D721Med (cell line): ENCODE measurements around the gene HENMT1.
"Not testable (repeated sequence)": the region's sequence is repeated elsewhere in the genome, so short reads cannot be mapped to it uniquely, and the experiment has no call there.

Experiments used
- DNase-seq: peaks from one replicate; pipeline ENCODE4 v3.0.0; 2011; ENCODE audit warnings: low spot score; ENCODE audit not compliant: insufficient read length
- FAIRE-seq: peaks from 2 replicates; lab custom pipeline; 2011; peaks lifted over from hg19 to GRCh38; lab: Jason Lieb, UNC
- TF ChIP-seq, protein P1 (sequence below): IDR thresholded peaks from 2 replicates; pipeline ENCODE4 v1.5.1; 2012; ENCODE audit warnings: mild to moderate bottlenecking, control low read depth; ENCODE audit not compliant: insufficient read depth; ENCODE audit errors: missing control alignments

Gene HENMT1

DNA sequence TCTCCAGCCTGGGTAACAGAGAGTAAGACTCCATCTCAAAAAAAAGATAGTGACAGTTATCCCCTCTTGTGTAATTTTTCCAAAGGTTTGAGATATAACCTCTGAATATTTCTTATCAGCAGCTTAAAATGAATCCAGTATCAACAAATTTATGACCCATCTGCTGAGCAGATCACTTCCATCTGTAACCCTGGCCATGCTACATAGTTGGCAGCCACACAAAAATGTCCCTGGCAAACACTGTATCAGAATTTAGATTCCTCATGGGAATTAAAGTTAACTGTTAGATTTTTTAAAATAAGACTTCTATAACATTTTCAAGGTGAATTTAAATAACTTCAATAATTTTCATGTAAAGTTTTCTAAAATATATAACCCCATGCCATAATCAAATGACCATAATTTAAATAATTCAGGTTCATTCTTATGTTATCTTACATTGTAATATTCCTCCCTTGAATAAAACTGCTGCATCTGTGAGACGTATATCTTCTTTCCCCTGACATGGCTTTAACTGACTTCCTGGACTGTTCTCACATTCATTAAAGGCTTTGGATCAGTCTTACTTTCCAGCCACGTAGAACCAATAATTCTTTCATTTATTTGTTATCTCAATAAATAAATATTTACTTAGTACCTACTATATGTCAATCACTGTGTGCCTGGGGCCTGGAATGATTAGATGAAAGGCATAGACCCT, 25.9 kb upstream of the HENMT1 start:
- DNase-seq = no peak
- TF ChIP-seq, protein P1, sequence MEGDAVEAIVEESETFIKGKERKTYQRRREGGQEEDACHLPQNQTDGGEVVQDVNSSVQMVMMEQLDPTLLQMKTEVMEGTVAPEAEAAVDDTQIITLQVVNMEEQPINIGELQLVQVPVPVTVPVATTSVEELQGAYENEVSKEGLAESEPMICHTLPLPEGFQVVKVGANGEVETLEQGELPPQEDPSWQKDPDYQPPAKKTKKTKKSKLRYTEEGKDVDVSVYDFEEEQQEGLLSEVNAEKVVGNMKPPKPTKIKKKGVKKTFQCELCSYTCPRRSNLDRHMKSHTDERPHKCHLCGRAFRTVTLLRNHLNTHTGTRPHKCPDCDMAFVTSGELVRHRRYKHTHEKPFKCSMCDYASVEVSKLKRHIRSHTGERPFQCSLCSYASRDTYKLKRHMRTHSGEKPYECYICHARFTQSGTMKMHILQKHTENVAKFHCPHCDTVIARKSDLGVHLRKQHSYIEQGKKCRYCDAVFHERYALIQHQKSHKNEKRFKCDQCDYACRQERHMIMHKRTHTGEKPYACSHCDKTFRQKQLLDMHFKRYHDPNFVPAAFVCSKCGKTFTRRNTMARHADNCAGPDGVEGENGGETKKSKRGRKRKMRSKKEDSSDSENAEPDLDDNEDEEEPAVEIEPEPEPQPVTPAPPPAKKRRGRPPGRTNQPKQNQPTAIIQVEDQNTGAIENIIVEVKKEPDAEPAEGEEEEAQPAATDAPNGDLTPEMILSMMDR = no peak
- FAIRE-seq = no peak

DNA sequence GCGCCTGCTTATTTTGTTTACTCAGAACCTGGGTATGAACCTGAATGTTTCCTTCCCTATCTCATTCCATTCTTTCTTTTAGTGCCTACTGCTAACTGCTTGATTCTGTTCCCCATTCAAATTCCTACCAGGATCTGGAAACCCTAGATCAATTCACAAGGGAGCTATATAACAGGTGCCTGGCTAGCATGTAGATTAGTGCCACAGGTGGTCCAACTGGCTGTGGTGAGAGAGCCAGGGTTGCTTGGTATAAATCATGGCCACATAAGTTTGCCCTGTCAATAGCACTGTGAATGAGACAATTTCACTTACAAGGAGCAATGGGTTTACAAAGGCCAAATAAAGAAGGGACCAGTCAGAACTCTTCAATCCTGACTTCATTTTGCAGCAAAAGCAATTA, 24.6 kb upstream of the HENMT1 start:
- TF ChIP-seq, protein P1 = no peak
- FAIRE-seq (no peak), DNase-seq (no peak)

DNA sequence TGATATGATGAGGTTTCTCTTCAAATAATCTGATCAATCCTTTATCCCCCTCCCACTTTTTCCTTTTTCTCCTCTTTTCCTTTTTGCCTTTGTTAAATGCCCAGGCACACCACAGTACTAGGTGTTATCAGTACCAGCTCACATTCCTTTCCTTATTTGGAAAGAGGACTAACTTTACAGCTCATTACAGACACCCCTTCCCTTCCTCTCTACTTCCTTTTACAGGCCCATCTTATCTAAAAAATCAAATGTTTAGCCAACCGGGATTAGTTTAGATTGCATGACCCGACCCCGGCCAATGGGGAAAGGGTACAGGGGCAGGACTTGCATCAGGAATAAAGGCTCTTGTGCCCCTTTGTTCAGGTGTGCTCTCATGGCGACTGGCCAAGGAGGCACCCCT, 20.8 kb upstream of the HENMT1 start:
- FAIRE-seq, DNase-seq: not testable (repeated sequence)

DNA sequence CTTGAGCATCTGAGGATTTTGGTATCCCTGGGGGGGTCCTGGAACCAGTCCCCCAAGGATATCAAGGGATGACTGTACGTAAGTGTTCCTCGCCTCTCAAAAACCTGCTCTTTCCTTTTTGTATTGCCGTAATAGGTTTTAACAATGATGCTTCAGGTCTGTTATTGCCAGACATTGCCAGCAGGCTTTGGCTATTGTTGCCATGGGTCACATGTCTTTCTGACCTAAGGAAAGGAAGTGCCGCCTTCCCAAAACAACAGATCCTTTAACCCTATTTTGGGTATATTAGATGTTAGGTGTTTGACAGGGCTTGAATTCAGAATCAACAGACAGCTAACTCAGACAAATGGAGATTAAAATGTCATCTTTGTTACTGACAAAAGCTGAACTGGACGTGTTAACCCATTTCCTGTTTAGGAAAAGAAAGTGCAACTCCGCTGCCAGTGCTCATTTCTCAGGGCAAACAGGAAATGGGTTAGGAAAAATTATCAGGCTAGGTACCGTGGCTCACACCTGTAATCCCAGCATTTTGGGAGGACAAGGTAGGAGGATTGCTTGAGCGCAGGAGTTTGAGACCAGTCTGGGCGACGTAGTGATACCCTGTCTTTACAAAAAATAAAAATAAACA, 18.8 kb upstream of the HENMT1 start:
- TF ChIP-seq, protein P1 = no peak
- DNase-seq = no peak
- FAIRE-seq = no peak

DNA sequence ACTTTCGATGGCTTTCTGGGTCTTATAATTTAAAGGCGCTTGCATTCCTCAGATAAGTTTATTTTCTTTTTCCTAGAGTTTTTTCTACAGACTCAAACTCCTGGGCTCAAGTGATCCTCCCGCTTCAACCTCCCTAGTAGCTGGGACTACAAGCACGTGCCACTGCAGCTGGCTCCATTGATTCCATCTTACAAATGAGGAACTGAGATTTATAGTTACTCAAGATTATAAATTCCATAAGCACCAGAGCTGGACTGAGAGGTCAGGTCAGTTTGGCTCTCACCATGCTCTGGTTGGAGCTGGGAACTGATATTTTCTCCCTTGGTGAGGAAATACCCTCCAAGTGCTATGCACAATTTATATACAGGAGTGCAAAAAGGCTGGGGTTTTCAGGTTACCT, 17.8 kb upstream of the HENMT1 start:
- DNase-seq (no peak), FAIRE-seq (no peak)
- TF ChIP-seq, protein P1 = no peak

DNA sequence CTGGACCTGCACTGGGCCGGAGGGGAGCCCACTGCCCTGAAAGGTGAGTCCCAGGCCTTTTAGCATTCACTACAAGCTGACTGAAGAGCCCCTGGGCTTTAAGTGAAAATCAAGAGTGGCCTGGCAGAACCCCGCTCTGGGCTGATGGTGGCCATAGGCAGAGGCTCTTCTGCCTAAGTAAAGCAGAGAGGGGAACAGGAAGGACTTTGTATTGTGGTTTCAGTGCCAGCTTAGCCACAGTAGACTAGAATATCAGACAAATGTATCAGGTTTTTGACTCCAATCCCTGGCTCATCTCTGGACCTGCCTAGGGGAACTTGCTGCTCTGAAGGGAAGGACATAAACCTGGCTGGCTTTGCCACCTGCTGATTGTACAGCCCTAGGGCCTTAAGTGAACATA, 10.2 kb upstream of the HENMT1 start:
- TF ChIP-seq, protein P1 = no peak
- DNase-seq (no peak), FAIRE-seq (no peak)

DNA sequence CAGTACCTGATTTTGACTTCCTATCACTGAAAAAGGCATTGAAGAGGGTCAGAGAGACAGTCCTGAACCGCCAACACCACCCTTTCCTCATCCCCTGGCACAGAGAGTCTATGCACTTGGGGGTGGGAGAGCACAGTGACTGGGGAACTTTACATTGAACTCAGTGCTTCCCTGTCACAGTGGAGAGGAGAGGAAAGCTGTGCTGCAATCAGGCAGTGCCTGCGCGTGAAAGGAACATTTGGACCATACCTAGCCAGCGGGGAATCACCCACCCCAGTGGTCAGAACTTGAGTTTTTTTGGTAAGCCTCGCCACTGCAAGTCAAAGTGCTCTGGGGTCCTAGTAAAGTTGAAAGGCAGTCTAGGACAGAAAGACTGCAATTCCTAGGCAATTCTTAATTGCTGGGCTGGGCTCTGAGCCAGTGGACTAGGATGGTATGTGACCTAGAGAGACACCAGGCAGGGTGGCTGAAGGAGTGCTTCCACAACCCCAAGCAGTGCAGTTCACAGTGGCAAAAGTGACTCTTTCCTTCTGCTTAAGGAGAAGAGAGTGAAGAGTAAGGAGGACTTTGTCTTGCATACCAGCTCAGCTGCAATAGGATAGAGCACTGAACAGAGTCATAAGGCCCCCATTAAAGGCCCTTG, 9.4 kb upstream of the HENMT1 start:
- TF ChIP-seq, protein P1 = no peak
- DNase-seq (no peak), FAIRE-seq (no peak)
